Measurements from ENCODE around the gene TAS2R30.

The TAS2R30 gene

DNA sequence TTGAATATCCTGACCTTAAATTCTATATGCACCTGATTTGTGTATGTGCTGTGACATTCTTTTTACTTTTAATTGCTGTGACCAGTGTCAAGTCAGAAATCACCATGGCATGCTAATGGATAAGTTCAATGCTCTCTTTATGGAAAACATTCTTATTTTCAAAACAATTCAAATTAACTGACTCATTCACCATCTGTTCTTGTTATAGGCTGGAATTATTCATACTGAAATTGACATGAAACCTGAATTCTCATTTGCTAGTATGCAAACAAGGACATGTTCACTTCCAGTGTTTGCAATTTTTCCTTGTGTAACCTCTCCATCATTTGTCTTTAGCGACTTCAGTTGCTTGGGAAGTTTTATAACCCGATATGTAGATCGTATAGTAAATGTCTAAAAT, at the start of gene TAS2R30:
TAS2R30 (minus strand) TSS at position 340 of the 400 bp plus-strand sequence. CDS start 400 bp downstream, outside the sequence.
- DNase-seq (ENCODE audit: low read depth in 2 of 2) = no peak

DNA sequence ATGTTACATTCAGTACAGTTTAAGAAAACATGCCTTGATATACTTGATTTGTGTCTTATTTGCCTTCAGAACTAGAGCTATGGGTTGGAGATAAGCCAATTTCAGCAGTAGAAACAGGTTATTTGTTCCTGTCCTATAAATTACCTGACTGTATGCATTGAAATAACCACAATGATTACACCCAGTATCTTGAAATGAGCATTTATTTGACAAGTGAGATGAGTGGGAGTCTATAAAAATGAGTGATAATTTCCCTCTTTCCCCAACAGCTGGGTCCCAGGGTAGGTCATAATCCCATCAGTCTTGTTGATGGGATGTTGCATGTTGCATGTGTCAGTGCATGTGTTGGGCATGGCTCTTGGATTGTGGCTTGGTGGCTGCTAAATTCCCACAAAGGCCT, 48.6 kb upstream of the TAS2R30 start:
- no peak for DNase-seq (ENCODE audit: low read depth in 2 of 2)

GRCh38 chr12:11182529-11182928, 48.1 kb upstream of the TAS2R30 start:
- no peak for DNase-seq (ENCODE audit: low read depth in 2 of 2)

- DNase-seq (ENCODE audit: low read depth in 2 of 2) = no peak
Measured at GRCh38 chr12:11178250-11178649, 43.8 kb upstream of the TAS2R30 start.

- DNase-seq (ENCODE audit: low read depth in 2 of 2) = no peak
Measured at GRCh38 chr12:11174022-11174421, 39.6 kb upstream of the TAS2R30 start.

GRCh38 chr12:11171969-11172675, 37.7 kb upstream of the TAS2R30 start:
- no peak for DNase-seq (ENCODE audit: low read depth in 2 of 2)

DNA sequence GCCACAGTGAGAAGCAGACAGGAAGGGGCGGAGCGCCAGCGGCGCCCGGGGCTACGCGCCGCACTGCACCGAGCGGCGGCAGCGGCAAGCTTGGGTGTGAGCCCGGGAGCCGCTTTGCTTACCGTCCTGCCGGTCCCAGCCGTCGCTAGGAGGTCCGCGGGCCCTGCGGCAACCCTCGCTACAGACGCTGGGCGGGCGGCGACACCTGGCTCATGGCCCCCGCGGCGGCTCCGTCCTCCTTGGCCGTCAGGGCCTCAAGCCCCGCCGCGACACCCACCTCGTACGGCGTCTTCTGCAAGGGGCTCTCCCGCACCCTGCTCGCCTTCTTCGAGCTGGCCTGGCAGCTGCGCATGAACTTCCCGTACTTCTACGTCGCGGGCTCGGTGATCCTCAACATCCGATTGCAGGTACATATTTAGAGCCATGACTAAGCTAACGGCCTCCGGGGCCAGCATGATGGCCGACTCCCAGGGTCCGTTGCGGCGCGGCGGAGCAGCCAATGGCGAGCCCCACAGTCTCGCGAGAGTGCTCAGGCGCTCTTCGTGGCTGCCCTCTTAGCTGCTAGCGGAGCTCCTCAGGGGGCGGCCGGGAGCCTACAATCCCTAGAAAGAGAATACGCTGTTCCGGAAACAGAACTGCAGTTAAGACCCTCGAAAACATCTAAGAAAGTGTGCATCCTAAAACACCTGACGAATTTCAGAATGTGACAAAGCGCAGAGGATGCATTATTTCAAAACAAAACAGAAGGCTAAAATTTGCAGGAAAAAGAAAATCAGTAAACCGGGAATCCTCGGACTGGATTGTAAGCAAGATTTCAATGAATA, 36.9 kb upstream of the TAS2R30 start, which contains the start of gene SMIM10L1:
SMIM10L1 (plus strand) TSS at position 50 of the 824 bp plus-strand sequence; CDS start at position 213, 163 bp downstream.
- peak; percentile 79 to 81 for DNase-seq (ENCODE audit: low read depth in 2 of 2)

- no peak for DNase-seq (ENCODE audit: low read depth in 2 of 2)
Measured at GRCh38 chr12:11170810-11171144, 36.3 kb upstream of the TAS2R30 start.

DNA sequence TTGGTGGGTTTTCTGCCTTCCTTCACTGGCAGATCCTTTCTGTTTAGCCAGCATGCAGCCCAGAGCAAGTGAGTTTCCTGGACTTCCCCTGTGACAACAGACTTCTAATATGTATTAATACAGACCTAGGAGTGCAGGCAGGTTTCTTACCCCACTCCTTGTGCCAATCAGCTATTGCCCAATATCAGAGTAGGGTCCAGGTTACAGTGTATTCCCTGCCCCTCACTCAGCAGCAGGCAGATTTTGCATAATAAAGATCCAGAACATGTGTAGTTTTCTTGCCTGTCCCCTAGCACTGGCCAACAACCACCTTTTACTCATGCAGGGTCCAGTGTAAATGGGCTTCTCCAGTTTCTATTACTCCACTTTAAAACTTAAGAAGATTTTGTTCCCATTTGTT, 31.9 kb upstream of the TAS2R30 start:
- no peak for DNase-seq (ENCODE audit: low read depth in 2 of 2)

DNA sequence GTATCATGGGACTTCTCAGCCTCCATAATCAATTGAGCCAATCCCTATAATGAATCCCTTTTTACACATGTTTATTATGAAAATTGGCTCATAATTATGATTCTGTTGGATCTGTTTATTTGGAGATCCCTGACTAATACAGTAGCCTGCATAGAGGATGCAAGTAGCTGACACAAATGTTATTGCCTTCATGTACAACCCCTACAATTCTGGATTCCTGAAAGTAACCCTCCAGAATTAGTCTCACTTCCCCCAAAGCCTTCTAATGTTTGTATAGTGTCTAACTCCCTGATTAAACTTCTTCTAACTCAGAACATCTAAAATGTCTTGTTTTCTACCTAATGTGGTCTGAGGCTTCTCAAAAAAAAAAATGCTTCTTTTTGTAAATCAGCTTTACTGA, 29.9 kb upstream of the TAS2R30 start:
- DNase-seq (ENCODE audit: low read depth in 2 of 2) = no peak

GRCh38 chr12:11162502-11162901, 28.1 kb upstream of the TAS2R30 start:
- no peak for DNase-seq (ENCODE audit: low read depth in 2 of 2)

DNA sequence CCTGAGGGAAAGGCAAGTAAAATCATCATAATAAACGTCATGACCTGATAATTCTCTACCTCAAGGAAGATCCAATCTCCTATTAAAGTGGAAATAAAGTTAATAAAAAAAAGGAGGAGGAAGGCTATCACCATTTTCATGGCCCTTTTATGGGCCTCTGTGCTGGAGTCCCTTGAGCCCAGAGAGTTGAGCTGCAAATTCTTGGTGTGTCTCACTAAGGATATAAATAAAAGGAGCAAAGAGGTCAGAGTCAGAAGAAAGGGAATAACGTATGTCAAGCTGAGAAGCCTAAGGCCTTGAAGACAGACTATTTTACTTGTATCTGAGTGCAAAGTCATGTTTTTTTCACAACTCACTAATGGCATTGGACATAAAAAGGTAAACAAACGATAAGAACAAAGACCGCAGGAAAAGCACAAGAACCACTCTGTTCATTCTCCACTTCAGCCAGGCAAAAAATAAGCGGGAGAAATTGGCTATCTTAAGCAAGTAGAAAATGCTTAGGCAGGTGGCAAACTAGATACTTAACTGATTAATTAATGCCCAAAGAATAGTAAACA, 24.5 kb upstream of the TAS2R30 start:
- DNase-seq (ENCODE audit: low read depth in 2 of 2) = no peak

GRCh38 chr12:11154400-11154925, 20.0 kb upstream of the TAS2R30 start:
- DNase-seq (ENCODE audit: low read depth in 2 of 2) = no peak

DNA sequence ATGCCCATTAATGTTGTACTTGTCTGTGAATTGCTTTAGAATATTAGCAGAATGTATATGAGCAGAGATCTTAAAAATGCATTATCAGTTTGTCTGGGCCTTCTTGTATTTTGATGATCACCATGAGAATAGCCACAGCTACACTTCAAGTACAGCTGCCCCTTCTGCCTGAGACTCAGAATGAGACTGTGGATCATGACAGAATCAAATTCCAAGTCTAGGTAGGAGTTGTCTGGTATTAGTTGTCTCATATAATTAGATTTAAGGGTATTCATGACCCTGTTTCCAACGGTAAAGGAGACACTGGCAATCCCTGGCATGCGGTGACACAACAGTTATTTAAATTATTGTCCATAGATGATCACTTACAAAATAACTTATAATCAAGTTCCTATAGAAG, 18.3 kb upstream of the TAS2R30 start:
- no peak for DNase-seq (ENCODE audit: low read depth in 2 of 2)

- DNase-seq (ENCODE audit: low read depth in 2 of 2) = no peak
Measured at GRCh38 chr12:11150832-11151231, 16.4 kb upstream of the TAS2R30 start.

DNA sequence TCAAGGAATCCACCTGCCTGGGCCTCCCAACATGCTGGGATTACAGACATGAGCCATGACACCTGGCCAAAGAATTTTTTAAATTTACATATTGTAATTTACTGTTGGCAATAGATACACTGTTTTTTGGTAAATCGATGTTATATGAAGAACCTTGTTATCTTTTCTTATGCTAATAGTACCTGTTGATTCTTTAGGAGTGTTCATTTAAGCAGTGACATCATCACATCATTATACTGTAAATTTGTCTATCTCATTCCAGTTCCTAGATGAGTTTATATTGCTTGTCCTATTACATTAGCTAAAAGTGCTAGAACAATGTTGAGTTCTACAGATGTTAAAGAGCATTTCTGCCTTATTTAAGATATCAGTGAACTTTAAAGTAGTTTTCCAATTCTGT, 13.0 kb upstream of the TAS2R30 start:
- DNase-seq (ENCODE audit: low read depth in 2 of 2) = no peak

DNA sequence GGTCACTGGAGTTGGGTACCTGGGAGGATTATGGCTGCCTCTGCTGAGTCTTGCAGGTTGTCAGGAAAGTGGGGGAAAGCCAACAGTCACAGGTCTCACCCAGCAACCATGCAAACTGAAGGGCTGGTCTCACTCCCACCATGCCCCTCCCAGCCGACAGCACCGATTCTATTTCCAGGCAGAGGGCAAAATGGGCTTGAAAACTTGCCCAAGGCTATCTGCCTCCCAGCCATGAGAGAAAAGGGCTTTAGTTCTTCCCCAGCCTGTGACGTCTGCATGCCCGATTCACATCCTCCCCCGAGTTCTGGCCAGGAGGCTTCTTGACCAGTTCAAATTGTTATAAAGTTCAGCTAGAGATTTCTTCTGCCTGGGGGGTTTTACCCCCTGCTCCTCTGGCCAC, 9.9 kb upstream of the TAS2R30 start:
- DNase-seq (ENCODE audit: low read depth in 2 of 2) = no peak

DNA sequence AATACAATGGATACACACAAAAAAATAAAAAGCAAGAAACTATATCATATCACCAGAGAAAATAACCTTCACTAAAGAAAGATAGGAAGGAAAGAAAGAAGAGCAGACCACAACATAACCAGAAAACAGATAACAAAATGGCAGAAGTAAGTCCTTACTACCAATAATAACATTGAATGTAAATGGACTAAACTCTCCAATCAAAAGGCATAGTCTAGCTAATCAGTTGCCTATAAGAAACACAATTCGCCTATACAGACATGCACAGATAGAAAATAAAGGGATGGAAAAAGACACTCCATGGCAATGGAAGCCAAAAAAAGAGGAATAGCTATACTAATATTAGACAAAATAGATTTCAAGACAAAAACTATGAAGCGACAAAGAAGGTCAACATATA, 8.9 kb upstream of the TAS2R30 start:
- no peak for DNase-seq (ENCODE audit: low read depth in 2 of 2)

GRCh38 chr12:11136075-11136474, 1.6 kb upstream of the TAS2R30 start:
- DNase-seq (ENCODE audit: low read depth in 2 of 2) = no peak

- DNase-seq (ENCODE audit: low read depth in 2 of 2) = no peak
Measured at GRCh38 chr12:11133816-11134215, 628 bp downstream of the TAS2R30 start.

DNA sequence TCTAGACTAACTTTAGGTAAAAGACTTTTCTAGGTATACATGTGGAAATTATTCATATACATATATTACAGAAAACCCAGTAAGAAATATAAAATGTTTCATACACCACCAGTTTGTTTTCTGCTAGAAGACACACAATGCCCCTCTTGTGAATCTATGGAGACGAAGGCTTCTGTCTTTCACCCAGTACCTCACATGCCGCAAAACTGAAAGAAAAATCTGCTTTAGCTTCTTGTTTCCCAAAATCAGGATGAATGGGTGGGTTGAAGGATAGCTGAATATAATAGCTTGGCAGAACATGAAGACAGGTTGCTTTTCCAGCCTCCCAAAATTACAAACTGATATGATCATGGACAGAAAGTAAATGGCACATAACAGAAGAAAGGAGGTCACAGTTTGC, 1.3 kb downstream of the TAS2R30 start:
- no peak for DNase-seq (ENCODE audit: low read depth in 2 of 2)

DNA sequence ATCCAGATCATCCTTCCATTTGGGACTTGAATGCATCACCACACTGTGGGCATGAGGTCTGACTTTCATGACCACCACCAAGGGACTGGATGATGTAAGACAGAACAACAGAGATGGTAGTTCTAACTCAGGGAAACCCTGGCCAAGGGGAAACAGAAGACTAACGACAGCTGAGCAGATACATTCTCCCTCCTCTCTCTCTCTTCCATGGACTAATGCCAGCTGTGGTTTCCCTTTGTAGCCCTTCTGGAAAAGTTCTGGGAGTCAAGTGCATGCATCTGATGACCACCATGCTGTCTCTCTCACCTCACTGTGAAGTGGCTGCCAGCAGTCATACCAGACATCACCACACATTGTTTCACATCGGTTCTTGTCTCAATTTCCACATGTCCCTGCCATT, 3.4 kb downstream of the TAS2R30 start:
- DNase-seq (ENCODE audit: low read depth in 2 of 2) = no peak

- no peak for DNase-seq (ENCODE audit: low read depth in 2 of 2)
Measured at GRCh38 chr12:11130382-11130781, 4.1 kb downstream of the TAS2R30 start.

Measured in stimulated activated CD8-positive, alpha-beta memory T cell treated with anti-CD3 and anti-CD28 coated beads, Interleukin-2, amount 100 ng/mL, for 48 hours (primary cell).